Parathyroid adenoma (tissue), 2 donors: ENCODE results near the gene FAM110D.

Experiments
- H2AFZ ChIP-seq: fragments of 300-600 bp; sonication (generic); one replicate; pipeline ENCODE4 v1.7.0; 2017; ENCODE audit warnings: antibody characterized with exemption, mild to moderate bottlenecking
- H3K27ac ChIP-seq: fragments of 300-600 bp; sonication (generic); one replicate; pipeline ENCODE4 v1.7.0; 2017
- H3K27me3 ChIP-seq: fragments of 300-600 bp; sonication (generic); one replicate; pipeline ENCODE4 v1.7.0; 2017; ENCODE audit warnings: low read length; ENCODE audit not compliant: control insufficient read depth, insufficient read depth
- H3K36me3 ChIP-seq: fragments of 300-600 bp; sonication (generic); one replicate; pipeline ENCODE4 v1.7.0; 2017; ENCODE audit warnings: low read length; ENCODE audit not compliant: control insufficient read depth, insufficient read depth
- H3K4me1 ChIP-seq: fragments of 300-600 bp; sonication (generic); one replicate; pipeline ENCODE4 v1.7.0; 2017; ENCODE audit warnings: control low read depth
- H3K4me2 ChIP-seq: fragments of 300-600 bp; sonication (generic); one replicate; pipeline ENCODE4 v1.7.0; 2017; ENCODE audit warnings: low read length
- H3K4me3 ChIP-seq: fragments of 300-600 bp; sonication (generic); one replicate; pipeline ENCODE4 v1.7.0; 2017; ENCODE audit warnings: low read depth, low read length
- H3K79me2 ChIP-seq: fragments of 300-600 bp; sonication (generic); one replicate; pipeline ENCODE4 v1.7.0; 2017; ENCODE audit warnings: control low read depth
- H3K9ac ChIP-seq: fragments of 300-600 bp; sonication (generic); one replicate; pipeline ENCODE4 v1.7.0; 2017; ENCODE audit warnings: mild to moderate bottlenecking
- H3K9me3 ChIP-seq: fragments of 300-600 bp; sonication (generic); one replicate; pipeline ENCODE4 v1.7.0; 2017; ENCODE audit warnings: low read length; ENCODE audit not compliant: control insufficient read depth
- CTCF ChIP-seq: fragments of 300-600 bp; sonication (generic); IDR thresholded peaks from one replicate; pipeline ENCODE4 v1.7.0; 2017; ENCODE audit warnings: antibody characterized with exemption, mild to moderate bottlenecking
- donor health status: primary hyperparathyroidism.

Gene FAM110D

GRCh38 chr1:26126321-26127084 lies 32.4 kb upstream of the FAM110D start:
- Histone ChIP-seq H3K4me1 (peaks cover 3% of the 10 kb centered on the region), H3K4me2 (no peak overlapping the region), H3K36me3 (no peaks in the 10 kb centered on the region), H3K4me3 (no peak overlapping the region), H3K9ac (no peak overlapping the region), H3K9me3 (no peaks in the 10 kb centered on the region), H3K79me2 (no peaks in the 10 kb centered on the region), H3K27me3 (no peaks in the 10 kb centered on the region), H2AFZ (no peak overlapping the region), H3K27ac (no peak overlapping the region)
- TF ChIP-seq CTCF = no peak

GRCh38 chr1:26127235-26128163 lies 31.4 kb upstream of the FAM110D start:
- Histone ChIP-seq H3K9ac (no peak overlapping the region), H3K27me3 (no peaks in the 10 kb centered on the region), H3K36me3 (no peaks in the 10 kb centered on the region), H3K4me2 (no peak overlapping the region), H3K4me1 (no peaks in the 10 kb centered on the region), H3K4me3 (no peak overlapping the region), H3K9me3 (no peaks in the 10 kb centered on the region), H3K27ac (no peak overlapping the region), H2AFZ (no peak overlapping the region), H3K79me2 (no peaks in the 10 kb centered on the region)
- no peak for TF ChIP-seq CTCF

- Histone ChIP-seq H3K4me1 (no peaks in the 10 kb centered on the region), H3K4me2 (no peak overlapping the region), H3K9me3 (no peaks in the 10 kb centered on the region), H3K4me3 (no peak overlapping the region), H3K27me3 (no peaks in the 10 kb centered on the region), H3K79me2 (no peaks in the 10 kb centered on the region), H3K9ac (no peak overlapping the region), H3K27ac (no peak overlapping the region), H3K36me3 (no peaks in the 10 kb centered on the region), H2AFZ (no peak overlapping the region)
- TF ChIP-seq CTCF = no peak
These were observed 29.1 kb upstream of the FAM110D start for GRCh38 chr1:26129778-26130177.

GRCh38 chr1:26130695-26131094 lies 28.2 kb upstream of the FAM110D start:
- Histone ChIP-seq H3K36me3 (no peaks in the 10 kb centered on the region), H3K4me1 (no peaks in the 10 kb centered on the region), H3K79me2 (no peaks in the 10 kb centered on the region), H3K4me3 (no peak overlapping the region), H3K27ac (no peak overlapping the region), H3K4me2 (no peak overlapping the region), H3K27me3 (no peaks in the 10 kb centered on the region), H3K9me3 (no peaks in the 10 kb centered on the region), H2AFZ (no peak overlapping the region), H3K9ac (no peak overlapping the region)
- no peak for TF ChIP-seq CTCF
